Activated naive CD8-positive, alpha-beta T cell treated with anti-CD3 and anti-CD28 coated beads, Interleukin-2, amount 50 U/mL, for 24 hours (primary cell): Measurements from ENCODE around the gene SLC26A8.

Source experiments
- ATAC-seq: fragments of 150-1000 bp; cut with Tn5 transposase; one replicate; pipeline ENCODE4 v1.10.0; 2021
- DNase-seq: peaks from one replicate; pipeline ENCODE4 v3.0.0; 2021
- H3K27ac Mint-ChIP-seq: one replicate; pipeline ENCODE4 v1.8.0; 2021; ENCODE audit warnings: mild to moderate bottlenecking, mixed read lengths
- H3K27me3 Mint-ChIP-seq: one replicate; pipeline ENCODE4 v1.8.0; 2021; ENCODE audit warnings: mixed read lengths
- H3K36me3 Mint-ChIP-seq: one replicate; pipeline ENCODE4 v1.8.0; 2021; ENCODE audit warnings: low read depth, mixed read lengths
- H3K4me1 Mint-ChIP-seq: one replicate; pipeline ENCODE4 v1.8.0; 2021; ENCODE audit warnings: mixed read lengths
- H3K4me3 Mint-ChIP-seq: one replicate; pipeline ENCODE4 v1.8.0; 2021; ENCODE audit warnings: mild to moderate bottlenecking, moderate library complexity, mixed read lengths
- H3K9me3 Mint-ChIP-seq: one replicate; pipeline ENCODE4 v1.8.0; 2021; ENCODE audit warnings: mixed read lengths

SLC26A8 gene

DNA sequence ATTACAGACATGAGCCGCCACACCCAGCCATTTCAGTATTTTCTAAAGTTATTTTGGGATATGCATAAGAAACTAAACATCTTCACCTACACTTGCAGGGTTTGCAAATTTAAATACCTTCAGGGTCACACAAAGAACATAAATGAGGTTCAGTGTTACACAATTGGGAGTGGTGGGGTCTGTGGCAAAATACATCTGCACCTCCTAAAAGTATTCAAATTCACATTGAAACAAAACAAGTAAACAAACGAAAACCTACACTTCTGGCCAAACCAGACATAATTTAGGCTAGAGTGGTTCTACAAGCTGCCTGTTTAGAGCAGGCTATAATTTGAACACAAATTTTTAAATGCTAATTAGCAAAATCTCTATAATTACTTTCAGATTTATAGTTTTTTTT is 37.8 kb upstream of the SLC26A8 start:
- peaks cover 25% of the 10 kb centered on the region for H3K36me3 Mint-ChIP-seq
- H3K4me1 Mint-ChIP-seq, result peaks cover 34% of the 10 kb centered on the region
- no peaks in the 10 kb centered on the region for H3K27me3 Mint-ChIP-seq
- H3K9me3 Mint-ChIP-seq, result no peaks in the 10 kb centered on the region
- no peak for ATAC-seq
- no peak overlapping the region for H3K27ac Mint-ChIP-seq
- no peak overlapping the region for H3K4me3 Mint-ChIP-seq
- DNase-seq, result no peak

DNA sequence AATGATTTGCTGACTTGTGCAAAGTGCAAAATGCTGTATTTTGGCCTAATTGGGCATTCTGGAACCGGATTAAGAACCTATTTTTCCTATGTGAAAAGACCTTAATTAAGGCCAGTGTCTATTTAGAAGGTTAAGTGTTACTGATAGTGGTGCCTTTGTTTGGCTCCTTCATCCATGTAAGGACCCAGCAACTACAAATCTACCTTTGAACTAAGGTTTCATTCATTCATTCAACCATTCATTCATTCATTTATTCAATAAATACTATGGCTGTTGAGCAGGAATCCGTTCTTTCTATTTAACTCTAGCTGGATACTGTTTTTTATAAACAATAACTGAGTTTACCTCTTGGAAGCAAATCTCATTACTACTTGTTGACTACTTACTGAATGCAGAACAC is 36.8 kb upstream of the SLC26A8 start:
- ATAC-seq, result no peak
- peaks cover 22% of the 10 kb centered on the region for H3K36me3 Mint-ChIP-seq
- no peak for DNase-seq
- no peak overlapping the region for H3K4me3 Mint-ChIP-seq
- no peaks in the 10 kb centered on the region for H3K27me3 Mint-ChIP-seq
- no peaks in the 10 kb centered on the region for H3K9me3 Mint-ChIP-seq
- H3K27ac Mint-ChIP-seq, result no peak overlapping the region
- H3K4me1 Mint-ChIP-seq, result peaks cover 30% of the 10 kb centered on the region

DNA sequence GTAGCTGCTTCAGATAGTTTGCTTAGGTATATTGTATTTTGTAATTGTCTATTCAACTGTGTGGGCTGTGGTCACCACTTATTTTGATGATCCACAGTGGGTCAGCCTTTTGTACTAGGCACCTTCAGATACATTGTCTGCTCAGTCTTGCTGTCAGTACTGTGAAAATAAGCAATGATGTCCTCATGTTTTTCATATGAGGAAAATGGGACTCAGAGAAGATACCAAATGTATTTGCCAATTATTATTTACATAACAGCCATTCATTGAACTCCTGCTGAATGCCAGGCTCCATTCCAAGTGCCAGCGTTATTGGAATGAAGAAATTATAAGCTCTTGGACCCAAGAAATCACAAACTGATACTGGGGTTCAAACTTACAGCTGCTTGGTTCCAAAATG is 31.7 kb upstream of the SLC26A8 start:
- peaks cover 7% of the 10 kb centered on the region for H3K4me1 Mint-ChIP-seq
- no peak overlapping the region for H3K27ac Mint-ChIP-seq
- peaks cover 19% of the 10 kb centered on the region for H3K36me3 Mint-ChIP-seq

DNA sequence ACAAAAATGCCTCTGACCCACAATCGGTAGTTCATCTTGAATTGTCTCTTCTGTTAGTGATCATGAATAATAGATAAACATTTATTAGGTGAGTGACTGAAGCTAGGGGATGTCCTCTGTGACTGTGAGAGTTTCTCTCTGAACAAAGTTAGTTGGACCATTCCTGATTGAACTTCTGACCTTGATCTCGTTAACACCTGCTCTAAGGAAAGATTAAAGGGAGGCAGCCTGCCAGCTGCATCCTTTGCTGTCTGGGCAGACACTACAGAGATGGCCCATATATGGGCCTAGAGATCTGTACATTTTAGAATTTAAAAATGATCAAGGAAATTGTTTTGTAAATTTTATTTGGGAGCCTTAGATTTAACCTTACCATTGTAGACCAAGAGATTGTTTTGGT is 30.5 kb upstream of the SLC26A8 start:
- DNase-seq (no peak), ATAC-seq (no peak)
- H3K36me3 Mint-ChIP-seq, result peaks cover 9% of the 10 kb centered on the region
- no peak overlapping the region for H3K27ac Mint-ChIP-seq
- no peak overlapping the region for H3K4me3 Mint-ChIP-seq
- H3K4me1 Mint-ChIP-seq, result peaks cover 7% of the 10 kb centered on the region
- H3K9me3 Mint-ChIP-seq, result no peaks in the 10 kb centered on the region
- no peaks in the 10 kb centered on the region for H3K27me3 Mint-ChIP-seq

More for the DNA sequence above, 31.7 kb upstream of the SLC26A8 start:
- Mint-ChIP-seq H3K4me3 (no peak overlapping the region), H3K9me3 (no peaks in the 10 kb centered on the region), H3K27me3 (no peaks in the 10 kb centered on the region)
- ATAC-seq, result no peak
- no peak for DNase-seq

DNA sequence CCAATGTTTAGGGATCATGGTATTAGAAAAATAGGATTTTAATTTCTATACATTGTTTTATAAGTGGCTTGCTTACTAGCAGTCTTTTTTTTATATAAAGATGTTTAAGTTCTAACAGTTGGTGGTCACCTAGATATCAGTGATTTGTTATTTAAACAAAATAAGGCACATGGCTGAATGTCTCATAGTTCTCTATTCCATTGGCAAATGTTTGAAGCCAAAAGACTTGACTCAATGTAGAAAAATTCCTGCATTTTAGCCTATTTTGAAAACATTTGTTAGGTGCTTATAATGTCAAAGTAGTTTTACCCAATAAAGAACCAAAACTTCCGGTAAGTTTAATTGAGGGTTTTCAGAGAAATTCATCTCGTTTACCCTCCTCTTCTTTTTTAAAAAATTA is 30.0 kb upstream of the SLC26A8 start:
- DNase-seq (no peak), ATAC-seq (no peak)
- Mint-ChIP-seq H3K27me3 (no peaks in the 10 kb centered on the region), H3K27ac (no peak overlapping the region), H3K36me3 (peaks cover 5% of the 10 kb centered on the region), H3K4me3 (no peak overlapping the region), H3K4me1 (peaks cover 7% of the 10 kb centered on the region), H3K9me3 (no peaks in the 10 kb centered on the region)

DNA sequence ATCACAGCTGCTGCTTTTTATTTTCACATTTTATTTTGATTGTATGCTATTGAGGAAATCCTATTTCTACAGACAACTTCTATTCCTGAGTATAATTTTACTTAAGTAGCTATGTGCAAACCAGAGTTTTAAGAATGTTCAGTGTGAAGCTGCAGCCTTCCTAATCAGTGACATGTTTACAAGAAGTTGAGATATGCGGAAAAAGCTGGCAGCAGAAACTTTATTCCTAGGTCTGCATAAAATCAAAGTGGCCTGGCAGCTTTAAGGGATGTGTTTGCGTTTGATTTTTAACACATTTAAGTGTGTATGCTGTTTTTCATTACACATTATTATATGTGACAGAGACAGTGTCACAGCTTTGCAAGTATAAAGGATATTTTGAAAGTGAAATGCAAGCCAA is 29.4 kb upstream of the SLC26A8 start:
- H3K36me3 Mint-ChIP-seq, result peaks cover 3% of the 10 kb centered on the region
- no peak overlapping the region for H3K27ac Mint-ChIP-seq
- H3K27me3 Mint-ChIP-seq, result no peaks in the 10 kb centered on the region
- H3K4me1 Mint-ChIP-seq, result peaks cover 7% of the 10 kb centered on the region
- no peak for DNase-seq
- no peak overlapping the region for H3K4me3 Mint-ChIP-seq
- no peak for ATAC-seq
- H3K9me3 Mint-ChIP-seq, result no peaks in the 10 kb centered on the region

DNA sequence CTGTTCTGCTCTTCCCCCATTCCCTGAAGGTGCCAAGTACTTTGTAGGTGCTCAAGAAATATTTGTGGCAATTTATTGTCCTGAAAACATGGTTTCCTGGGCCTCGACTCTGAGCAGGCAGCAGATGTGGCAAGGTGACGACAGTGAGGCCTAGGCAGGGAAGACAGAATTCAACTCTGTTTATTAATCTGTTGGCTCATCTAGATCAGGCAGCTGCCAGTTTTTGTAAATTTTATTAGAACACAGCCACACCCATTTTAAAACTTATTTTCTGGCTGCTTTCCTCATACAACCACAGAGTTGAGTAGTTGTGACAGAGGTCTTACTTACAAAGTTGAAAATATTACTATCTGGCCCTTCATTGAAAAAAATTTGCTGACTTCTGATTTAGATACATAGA is 27.7 kb upstream of the SLC26A8 start:
- H3K27me3 Mint-ChIP-seq, result no peaks in the 10 kb centered on the region
- peaks cover 10% of the 10 kb centered on the region for H3K4me1 Mint-ChIP-seq
- no peak for DNase-seq
- peaks cover 3% of the 10 kb centered on the region for H3K36me3 Mint-ChIP-seq
- no peak overlapping the region for H3K27ac Mint-ChIP-seq
- no peak for ATAC-seq
- H3K4me3 Mint-ChIP-seq, result no peak overlapping the region
- H3K9me3 Mint-ChIP-seq, result no peaks in the 10 kb centered on the region

DNA sequence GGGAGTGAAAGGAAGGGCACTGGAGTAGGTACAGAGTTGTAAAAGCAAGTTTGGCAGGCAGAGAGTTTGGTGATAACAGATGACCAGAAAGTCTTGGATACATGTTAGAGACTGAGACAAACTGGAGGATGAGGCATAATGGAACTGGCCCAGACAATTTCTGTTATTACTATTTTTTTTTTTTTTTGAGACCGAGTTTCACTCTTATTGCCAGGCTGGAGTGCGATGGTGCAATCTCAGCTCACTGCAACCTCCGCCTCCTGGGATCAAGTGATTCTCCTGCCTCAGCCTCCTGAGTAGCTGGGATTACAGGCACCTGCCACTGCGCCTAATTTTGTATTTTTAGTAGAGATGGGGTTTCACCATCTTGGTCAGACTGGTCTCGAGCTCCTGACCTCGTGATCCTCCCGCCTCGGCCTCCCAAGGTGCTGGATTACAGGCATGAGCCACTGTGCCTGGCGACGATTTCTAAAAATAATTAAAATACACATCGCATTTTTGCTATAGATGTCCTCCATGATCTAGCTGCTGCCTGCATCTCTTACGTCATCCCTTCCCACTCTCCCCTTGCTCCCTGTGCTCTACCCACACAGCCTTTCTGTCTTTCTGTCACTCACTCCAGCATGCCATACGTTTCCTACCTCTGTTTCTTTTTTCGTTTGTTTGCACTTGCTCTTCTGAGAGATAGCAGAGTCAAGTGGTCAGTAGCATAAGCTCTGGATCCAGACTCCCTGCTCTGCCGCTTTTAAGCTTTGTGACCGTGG is 26.7 kb upstream of the SLC26A8 start:
- Mint-ChIP-seq H3K36me3 (peaks cover 3% of the 10 kb centered on the region), H3K4me1 (peaks cover 11% of the 10 kb centered on the region), H3K27ac (no peak overlapping the region), H3K4me3 (no peak overlapping the region), H3K9me3 (no peaks in the 10 kb centered on the region), H3K27me3 (no peaks in the 10 kb centered on the region)
- DNase-seq (no peak), ATAC-seq (no peak)

DNA sequence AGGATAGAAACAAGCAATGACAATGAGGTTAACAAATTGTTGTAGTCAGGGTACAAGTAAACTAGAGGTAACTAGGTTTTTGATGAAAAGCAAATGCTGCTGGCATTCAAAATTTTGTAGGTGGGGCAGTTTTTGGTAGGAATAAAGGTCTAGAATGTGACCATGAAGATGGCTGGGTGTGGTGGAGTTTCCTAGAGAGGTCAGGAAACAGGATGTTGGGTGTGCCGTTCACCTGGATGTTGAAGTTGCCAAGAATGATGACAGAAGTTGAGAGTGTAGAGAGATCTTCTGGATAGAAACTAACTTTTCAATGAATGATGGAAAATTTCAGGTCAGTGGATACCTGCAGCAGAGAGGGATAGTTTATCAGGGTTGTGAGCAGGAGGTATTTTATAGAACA is 25.9 kb upstream of the SLC26A8 start:
- Mint-ChIP-seq H3K4me3 (no peak overlapping the region), H3K9me3 (no peaks in the 10 kb centered on the region), H3K36me3 (peaks cover 3% of the 10 kb centered on the region), H3K4me1 (peaks cover 9% of the 10 kb centered on the region), H3K27me3 (no peaks in the 10 kb centered on the region), H3K27ac (no peak overlapping the region)
- no peak for DNase-seq
- no peak for ATAC-seq

DNA sequence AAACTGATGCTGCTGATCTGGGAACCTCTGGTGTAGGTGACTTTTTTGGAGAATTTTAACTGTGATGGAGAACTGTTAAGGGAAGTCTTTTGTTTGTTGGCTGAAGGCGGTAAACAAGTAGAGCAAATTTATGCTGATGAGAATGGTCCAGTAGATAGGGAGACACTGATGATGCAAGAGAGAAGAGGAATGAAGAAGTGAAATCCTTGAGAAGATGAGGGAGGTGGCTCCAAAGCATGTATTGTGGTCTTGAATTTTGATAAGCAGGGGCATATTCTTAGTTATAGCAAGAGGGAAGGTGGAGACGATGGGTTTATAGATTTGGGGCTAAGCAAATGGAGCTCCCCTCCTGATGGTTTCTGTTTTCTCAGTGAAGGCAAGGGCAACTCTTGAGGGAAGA is 25.1 kb upstream of the SLC26A8 start:
- no peaks in the 10 kb centered on the region for H3K9me3 Mint-ChIP-seq
- no peak overlapping the region for H3K4me3 Mint-ChIP-seq
- peaks cover 4% of the 10 kb centered on the region for H3K36me3 Mint-ChIP-seq
- no peak for DNase-seq
- no peaks in the 10 kb centered on the region for H3K27me3 Mint-ChIP-seq
- H3K4me1 Mint-ChIP-seq, result peaks cover 7% of the 10 kb centered on the region
- no peak for ATAC-seq
- no peak overlapping the region for H3K27ac Mint-ChIP-seq

DNA sequence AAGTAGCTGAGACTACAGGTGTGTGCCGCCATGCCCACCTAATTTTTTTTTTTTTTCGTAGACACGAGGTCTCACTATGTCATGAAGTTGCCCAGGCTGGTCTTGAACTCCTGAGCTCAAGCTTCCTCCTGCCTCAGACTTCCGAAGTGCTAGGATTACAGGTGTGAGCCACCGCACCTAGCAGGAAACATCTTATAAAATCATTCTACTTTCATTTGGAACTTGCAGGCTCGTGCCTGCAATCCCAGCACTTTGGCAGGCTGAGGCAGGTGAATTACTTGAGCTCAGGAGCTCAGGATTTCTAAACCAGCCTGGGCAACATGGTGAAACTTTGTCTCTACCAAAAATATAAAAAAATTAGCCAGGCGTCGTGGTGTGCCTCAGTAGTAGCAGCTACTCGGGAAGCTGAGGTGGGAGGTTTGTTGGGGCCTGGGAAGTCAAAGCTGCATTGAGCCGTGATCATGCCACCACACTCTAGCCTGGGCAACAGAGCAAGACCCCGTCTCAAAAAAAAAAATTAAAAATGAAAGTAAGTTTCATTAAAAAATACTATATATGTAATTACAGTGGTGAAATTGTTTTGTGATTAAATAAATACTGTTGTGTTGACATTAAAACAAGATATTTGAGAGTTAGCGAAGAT is 18.3 kb upstream of the SLC26A8 start:
- no peak for DNase-seq
- no peak for ATAC-seq
- no peaks in the 10 kb centered on the region for H3K27me3 Mint-ChIP-seq
- H3K27ac Mint-ChIP-seq, result no peak overlapping the region
- no peaks in the 10 kb centered on the region for H3K9me3 Mint-ChIP-seq
- peaks cover 46% of the 10 kb centered on the region for H3K4me1 Mint-ChIP-seq
- H3K36me3 Mint-ChIP-seq, result peaks cover 11% of the 10 kb centered on the region
- H3K4me3 Mint-ChIP-seq, result no peak overlapping the region

DNA sequence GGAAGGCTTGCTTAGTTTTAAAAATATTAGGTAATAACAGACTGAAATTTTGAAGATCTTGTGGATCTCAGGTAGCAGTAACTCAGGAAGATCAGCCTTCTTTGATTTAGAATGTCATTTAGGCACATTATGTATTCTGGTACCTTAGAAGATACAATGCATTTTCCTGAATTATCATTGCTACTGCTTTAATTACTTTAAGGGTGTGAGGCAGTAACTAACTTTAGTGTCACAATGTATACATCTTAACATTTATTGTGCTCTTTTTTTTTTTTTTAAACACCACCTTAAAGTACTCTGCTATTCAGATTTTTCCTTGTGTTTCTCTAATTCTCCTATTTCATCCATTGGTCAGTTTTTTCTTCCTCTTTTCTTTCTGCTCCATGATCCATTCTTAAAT is 16.5 kb upstream of the SLC26A8 start:
- peaks cover 48% of the 10 kb centered on the region for H3K4me1 Mint-ChIP-seq
- H3K9me3 Mint-ChIP-seq, result no peaks in the 10 kb centered on the region
- DNase-seq (no peak), ATAC-seq (no peak)
- no peaks in the 10 kb centered on the region for H3K27me3 Mint-ChIP-seq
- H3K27ac Mint-ChIP-seq, result no peak overlapping the region
- no peak overlapping the region for H3K4me3 Mint-ChIP-seq
- H3K36me3 Mint-ChIP-seq, result peaks cover 13% of the 10 kb centered on the region

DNA sequence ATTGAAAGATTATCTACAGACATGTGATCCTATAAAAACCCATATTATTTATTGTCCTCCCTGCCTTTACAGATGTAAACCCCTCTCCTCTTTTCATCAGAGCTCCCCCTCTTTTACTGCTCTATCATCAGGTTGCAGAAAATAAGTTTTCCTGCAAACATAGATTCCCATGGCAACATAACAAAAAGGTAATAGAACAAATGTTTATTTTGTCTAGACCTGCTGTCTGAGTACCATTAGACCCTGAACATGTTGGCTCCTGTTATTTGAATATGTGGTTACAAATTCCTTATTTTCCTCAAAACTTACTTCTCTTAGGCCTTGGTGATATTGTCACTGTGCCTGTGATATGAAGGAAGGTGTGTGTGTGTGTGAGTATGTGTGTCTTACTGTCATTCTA is 14.7 kb upstream of the SLC26A8 start:
- H3K27me3 Mint-ChIP-seq, result no peaks in the 10 kb centered on the region
- ATAC-seq, result no peak
- H3K4me3 Mint-ChIP-seq, result no peak overlapping the region
- DNase-seq, result no peak
- H3K36me3 Mint-ChIP-seq, result peaks cover 7% of the 10 kb centered on the region
- peaks cover 60% of the 10 kb centered on the region for H3K4me1 Mint-ChIP-seq
- no peak overlapping the region for H3K27ac Mint-ChIP-seq
- H3K9me3 Mint-ChIP-seq, result no peaks in the 10 kb centered on the region

DNA sequence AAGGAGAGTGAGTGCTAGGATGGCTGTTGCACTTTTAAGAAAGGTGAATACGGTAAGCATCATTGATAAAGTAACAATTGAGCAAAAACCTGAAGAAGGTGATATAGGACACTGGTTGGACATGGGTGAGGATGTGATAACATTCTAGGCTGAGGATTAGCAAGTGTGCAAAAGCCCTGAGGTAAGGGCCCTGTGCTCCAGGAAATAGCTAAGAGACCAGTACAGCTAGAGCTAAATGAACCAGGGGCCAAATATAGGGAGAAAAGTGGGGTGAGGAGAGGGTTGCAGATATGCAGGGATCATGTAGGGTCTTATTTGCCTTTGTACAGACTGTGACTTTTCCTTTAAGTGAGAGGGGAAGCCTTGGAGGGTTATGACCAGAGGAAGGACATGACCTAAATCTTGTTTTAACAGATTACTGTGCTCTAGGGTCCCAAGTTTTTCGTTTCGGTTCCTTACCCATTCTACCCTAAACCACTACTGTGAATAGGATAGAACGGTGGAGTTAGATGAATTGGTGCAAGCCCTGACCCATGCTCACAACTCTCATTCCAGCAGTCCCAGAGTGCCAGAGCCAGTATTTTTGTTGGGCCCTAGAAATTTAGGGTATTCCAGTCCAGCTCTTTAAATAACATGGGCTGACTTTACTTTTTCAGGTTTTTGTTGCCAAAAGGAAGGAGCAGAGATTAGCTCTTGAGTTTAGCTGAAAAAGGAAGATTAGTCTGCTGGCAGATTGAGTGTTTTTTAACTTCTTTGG is 13.9 kb upstream of the SLC26A8 start:
- H3K4me3 Mint-ChIP-seq, result no peak overlapping the region

DNA sequence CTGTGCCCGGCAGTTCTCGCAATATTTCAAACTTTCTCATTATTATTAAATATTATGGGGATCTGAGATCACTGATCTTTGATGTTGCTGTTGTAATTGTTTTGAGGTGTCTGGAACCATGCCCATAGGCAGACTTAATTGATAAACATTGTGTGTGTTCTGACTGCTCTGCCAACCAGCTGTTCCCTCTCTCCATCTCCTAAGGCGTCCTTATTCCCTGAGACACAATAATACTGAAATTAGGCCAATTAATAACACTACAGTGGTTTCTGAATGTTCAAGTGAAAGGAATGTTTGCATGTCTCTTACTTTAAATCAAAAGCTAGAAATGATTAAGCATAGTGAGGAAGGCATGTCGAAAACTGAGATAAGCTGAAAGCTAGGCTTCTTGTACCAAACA is 10.8 kb upstream of the SLC26A8 start:
- Mint-ChIP-seq H3K27ac (peak overlapping the region; percentile 1), H3K36me3 (peaks cover 11% of the 10 kb centered on the region), H3K27me3 (no peaks in the 10 kb centered on the region), H3K4me3 (no peak overlapping the region), H3K4me1 (peaks cover 73% of the 10 kb centered on the region), H3K9me3 (no peaks in the 10 kb centered on the region)
- ATAC-seq (no peak), DNase-seq (no peak)

More for the DNA sequence above, 13.9 kb upstream of the SLC26A8 start:
- Mint-ChIP-seq H3K9me3 (no peaks in the 10 kb centered on the region), H3K27ac (peak overlapping the region; percentile 7), H3K27me3 (no peaks in the 10 kb centered on the region), H3K36me3 (peaks cover 6% of the 10 kb centered on the region), H3K4me1 (peaks cover 66% of the 10 kb centered on the region)
- DNase-seq (no peak), ATAC-seq (no peak)
